ENCODE results near the gene PXMP2.

PXMP2 gene

GRCh38 chr12:132660996-132661395 is 26.4 kb upstream of the PXMP2 start:
- H3K4me1 ChIP-seq (ENCODE audit: control insufficient read depth in 2 of 2, insufficient read depth in 2 of 2, low read length in 2 of 2) = no peaks in the 10 kb centered on the region

GRCh38 chr12:132661972-132662371 is 25.4 kb upstream of the PXMP2 start:
- peaks cover 73 to 87% of the 10 kb centered on the region in 2 donors for H3K36me3 ChIP-seq (ENCODE audit: control insufficient read depth in 2 of 2, insufficient read depth in 2 of 2, low read length in 2 of 2)
- no peaks in the 10 kb centered on the region for H3K9me3 ChIP-seq (ENCODE audit: control insufficient read depth in 2 of 2, low read length in 2 of 2)
- H3K4me1 ChIP-seq (ENCODE audit: control insufficient read depth in 2 of 2, insufficient read depth in 2 of 2, low read length in 2 of 2) = no peaks in the 10 kb centered on the region
- no peaks in the 10 kb centered on the region for H3K27me3 ChIP-seq (ENCODE audit: control insufficient read depth in 2 of 2, insufficient read depth in 2 of 2, low read length in 2 of 2)
- no peak overlapping the region for H3K9ac ChIP-seq (ENCODE audit: low read depth in 1 of 2, low read length in 2 of 2)
- no peak overlapping the region for H3K4me3 ChIP-seq (ENCODE audit: low read length in 2 of 2)
- H3K27ac ChIP-seq (ENCODE audit: low read depth in 2 of 2, low read length in 2 of 2) = no peak overlapping the region

More at GRCh38 chr12:132660996-132661395, 26.4 kb upstream of the PXMP2 start:
- Histone ChIP-seq H3K36me3 (ENCODE audit: control insufficient read depth in 2 of 2, insufficient read depth in 2 of 2, low read length in 2 of 2) (peaks cover 68 to 84% of the 10 kb centered on the region in 2 donors), H3K27ac (ENCODE audit: low read depth in 2 of 2, low read length in 2 of 2) (no peak overlapping the region), H3K4me3 (ENCODE audit: low read length in 2 of 2) (no peak overlapping the region), H3K9ac (ENCODE audit: low read depth in 1 of 2, low read length in 2 of 2) (no peak overlapping the region), H3K9me3 (ENCODE audit: control insufficient read depth in 2 of 2, low read length in 2 of 2) (no peaks in the 10 kb centered on the region), H3K27me3 (ENCODE audit: control insufficient read depth in 2 of 2, insufficient read depth in 2 of 2, low read length in 2 of 2) (no peaks in the 10 kb centered on the region)

GRCh38 chr12:132662901-132663755 is 24.3 kb upstream of the PXMP2 start:
- no peaks in the 10 kb centered on the region for H3K4me1 ChIP-seq (ENCODE audit: control insufficient read depth in 2 of 2, insufficient read depth in 2 of 2, low read length in 2 of 2)
- no peak overlapping the region for H3K27ac ChIP-seq (ENCODE audit: low read depth in 2 of 2, low read length in 2 of 2)
- H3K36me3 ChIP-seq (ENCODE audit: control insufficient read depth in 2 of 2, insufficient read depth in 2 of 2, low read length in 2 of 2) = peaks cover 70 to 85% of the 10 kb centered on the region in 2 donors
- no peak overlapping the region for H3K4me3 ChIP-seq (ENCODE audit: low read length in 2 of 2)
- no peaks in the 10 kb centered on the region for H3K9me3 ChIP-seq (ENCODE audit: control insufficient read depth in 2 of 2, low read length in 2 of 2)
- no peaks in the 10 kb centered on the region for H3K27me3 ChIP-seq (ENCODE audit: control insufficient read depth in 2 of 2, insufficient read depth in 2 of 2, low read length in 2 of 2)
- no peak overlapping the region for H3K9ac ChIP-seq (ENCODE audit: low read depth in 1 of 2, low read length in 2 of 2)

GRCh38 chr12:132664206-132665148 is 22.9 kb upstream of the PXMP2 start:
- H3K27ac ChIP-seq (ENCODE audit: low read depth in 2 of 2, low read length in 2 of 2) = no peak overlapping the region
- H3K4me3 ChIP-seq (ENCODE audit: low read length in 2 of 2) = no peak overlapping the region
- no peak overlapping the region for H3K9ac ChIP-seq (ENCODE audit: low read depth in 1 of 2, low read length in 2 of 2)
- H3K4me1 ChIP-seq (ENCODE audit: control insufficient read depth in 2 of 2, insufficient read depth in 2 of 2, low read length in 2 of 2) = no peaks in the 10 kb centered on the region
- H3K27me3 ChIP-seq (ENCODE audit: control insufficient read depth in 2 of 2, insufficient read depth in 2 of 2, low read length in 2 of 2) = no peaks in the 10 kb centered on the region
- no peaks in the 10 kb centered on the region for H3K9me3 ChIP-seq (ENCODE audit: control insufficient read depth in 2 of 2, low read length in 2 of 2)
- peaks cover 67 to 76% of the 10 kb centered on the region in 2 donors for H3K36me3 ChIP-seq (ENCODE audit: control insufficient read depth in 2 of 2, insufficient read depth in 2 of 2, low read length in 2 of 2)

- no peaks in the 10 kb centered on the region for H3K9me3 ChIP-seq (ENCODE audit: control insufficient read depth in 2 of 2, low read length in 2 of 2)
- H3K36me3 ChIP-seq (ENCODE audit: control insufficient read depth in 2 of 2, insufficient read depth in 2 of 2, low read length in 2 of 2) = peaks cover 72 to 76% of the 10 kb centered on the region in 2 donors
Measured at GRCh38 chr12:132665149-132665491, 22.3 kb upstream of the PXMP2 start.

GRCh38 chr12:132665794-132666193 is 21.6 kb upstream of the PXMP2 start:
- Histone ChIP-seq H3K4me1 (ENCODE audit: control insufficient read depth in 2 of 2, insufficient read depth in 2 of 2, low read length in 2 of 2) (no peaks in the 10 kb centered on the region), H3K9me3 (ENCODE audit: control insufficient read depth in 2 of 2, low read length in 2 of 2) (no peaks in the 10 kb centered on the region), H3K27me3 (ENCODE audit: control insufficient read depth in 2 of 2, insufficient read depth in 2 of 2, low read length in 2 of 2) (no peaks in the 10 kb centered on the region), H3K36me3 (ENCODE audit: control insufficient read depth in 2 of 2, insufficient read depth in 2 of 2, low read length in 2 of 2) (peaks cover 68 to 72% of the 10 kb centered on the region in 2 donors), H3K9ac (ENCODE audit: low read depth in 1 of 2, low read length in 2 of 2) (no peak overlapping the region), H3K4me3 (ENCODE audit: low read length in 2 of 2) (no peak overlapping the region), H3K27ac (ENCODE audit: low read depth in 2 of 2, low read length in 2 of 2) (no peak overlapping the region)

More at GRCh38 chr12:132665149-132665491, 22.3 kb upstream of the PXMP2 start:
- Histone ChIP-seq H3K4me1 (ENCODE audit: control insufficient read depth in 2 of 2, insufficient read depth in 2 of 2, low read length in 2 of 2) (no peaks in the 10 kb centered on the region), H3K27me3 (ENCODE audit: control insufficient read depth in 2 of 2, insufficient read depth in 2 of 2, low read length in 2 of 2) (no peaks in the 10 kb centered on the region), H3K4me3 (ENCODE audit: low read length in 2 of 2) (no peak overlapping the region), H3K27ac (ENCODE audit: low read depth in 2 of 2, low read length in 2 of 2) (no peak overlapping the region), H3K9ac (ENCODE audit: low read depth in 1 of 2, low read length in 2 of 2) (no peak overlapping the region)

- no peak overlapping the region for H3K27ac ChIP-seq (ENCODE audit: low read depth in 2 of 2, low read length in 2 of 2)
- H3K27me3 ChIP-seq (ENCODE audit: control insufficient read depth in 2 of 2, insufficient read depth in 2 of 2, low read length in 2 of 2) = no peaks in the 10 kb centered on the region
- no peak overlapping the region for H3K9ac ChIP-seq (ENCODE audit: low read depth in 1 of 2, low read length in 2 of 2)
- no peak overlapping the region for H3K4me3 ChIP-seq (ENCODE audit: low read length in 2 of 2)
- peaks cover 58 to 61% of the 10 kb centered on the region in 2 donors for H3K36me3 ChIP-seq (ENCODE audit: control insufficient read depth in 2 of 2, insufficient read depth in 2 of 2, low read length in 2 of 2)
- H3K9me3 ChIP-seq (ENCODE audit: control insufficient read depth in 2 of 2, low read length in 2 of 2) = no peaks in the 10 kb centered on the region
- H3K4me1 ChIP-seq (ENCODE audit: control insufficient read depth in 2 of 2, insufficient read depth in 2 of 2, low read length in 2 of 2) = no peaks in the 10 kb centered on the region
Measured at GRCh38 chr12:132668191-132669088, 18.9 kb upstream of the PXMP2 start.

GRCh38 chr12:132669166-132669879 is 18.1 kb upstream of the PXMP2 start:
- H3K4me3 ChIP-seq (ENCODE audit: low read length in 2 of 2) = no peak overlapping the region
- peaks cover 53 to 62% of the 10 kb centered on the region in 2 donors for H3K36me3 ChIP-seq (ENCODE audit: control insufficient read depth in 2 of 2, insufficient read depth in 2 of 2, low read length in 2 of 2)
- H3K4me1 ChIP-seq (ENCODE audit: control insufficient read depth in 2 of 2, insufficient read depth in 2 of 2, low read length in 2 of 2) = no peaks in the 10 kb centered on the region

GRCh38 chr12:132672116-132672515 is 15.3 kb upstream of the PXMP2 start:
- no peaks in the 10 kb centered on the region for H3K9me3 ChIP-seq (ENCODE audit: control insufficient read depth in 2 of 2, low read length in 2 of 2)
- H3K27me3 ChIP-seq (ENCODE audit: control insufficient read depth in 2 of 2, insufficient read depth in 2 of 2, low read length in 2 of 2) = no peaks in the 10 kb centered on the region
- no peak overlapping the region for H3K4me3 ChIP-seq (ENCODE audit: low read length in 2 of 2)
- H3K36me3 ChIP-seq (ENCODE audit: control insufficient read depth in 2 of 2, insufficient read depth in 2 of 2, low read length in 2 of 2) = peaks cover 54 to 55% of the 10 kb centered on the region in 2 donors
- no peaks in the 10 kb centered on the region for H3K4me1 ChIP-seq (ENCODE audit: control insufficient read depth in 2 of 2, insufficient read depth in 2 of 2, low read length in 2 of 2)
- H3K27ac ChIP-seq (ENCODE audit: low read depth in 2 of 2, low read length in 2 of 2) = no peak overlapping the region
- no peak overlapping the region for H3K9ac ChIP-seq (ENCODE audit: low read depth in 1 of 2, low read length in 2 of 2)

More at GRCh38 chr12:132669166-132669879, 18.1 kb upstream of the PXMP2 start:
- Histone ChIP-seq H3K9ac (ENCODE audit: low read depth in 1 of 2, low read length in 2 of 2) (no peak overlapping the region), H3K9me3 (ENCODE audit: control insufficient read depth in 2 of 2, low read length in 2 of 2) (no peaks in the 10 kb centered on the region), H3K27ac (ENCODE audit: low read depth in 2 of 2, low read length in 2 of 2) (no peak overlapping the region), H3K27me3 (ENCODE audit: control insufficient read depth in 2 of 2, insufficient read depth in 2 of 2, low read length in 2 of 2) (no peaks in the 10 kb centered on the region)
